SK-N-SH treated with all-trans-retinoic acid at 6 μM for 48 hours (cell line): ENCODE results near the gene PDZD2.

Experiments used
- ARNTL ChIP-seq: fragments of 450-650 bp; formaldehyde crosslinking; IDR thresholded peaks from 2 replicates; pipeline ENCODE4 v1.5.0; 2020; ENCODE audit warnings: low read depth, mild to moderate bottlenecking, moderate library complexity, borderline replicate concordance
- CSDC2 ChIP-seq: fragments of 250-450 bp; sonication (Bioruptor Pico); IDR thresholded peaks from 2 replicates; pipeline ENCODE4 v1.5.0; 2020; ENCODE audit warnings: mild to moderate bottlenecking, moderate library complexity
- GLIS3 ChIP-seq: fragments of 250-450 bp; sonication (Bioruptor Pico); IDR thresholded peaks from 2 replicates; pipeline ENCODE4 v1.5.0; 2020; ENCODE audit warnings: mild to moderate bottlenecking, moderate library complexity
- OSR1 ChIP-seq: fragments of 250-450 bp; sonication (Bioruptor Pico); IDR thresholded peaks from 2 replicates; pipeline ENCODE4 v1.8.0; 2022; ENCODE audit warnings: moderate library complexity, mild to moderate bottlenecking, inconsistent platforms
- RARB ChIP-seq: fragments of 250-450 bp; sonication (Bioruptor Pico); IDR thresholded peaks from 2 replicates; pipeline ENCODE4 v1.8.0; 2021; ENCODE audit warnings: mild to moderate bottlenecking, moderate library complexity
- SNAI2 ChIP-seq: fragments of 250-450 bp; sonication (Bioruptor Pico); IDR thresholded peaks from 2 replicates; pipeline ENCODE4 v1.5.0; 2020; ENCODE audit warnings: mild to moderate bottlenecking, moderate library complexity
- TOX ChIP-seq: fragments of 250-450 bp; sonication (Bioruptor Pico); IDR thresholded peaks from 2 replicates; pipeline ENCODE4 v1.8.0; 2021; ENCODE audit warnings: mild to moderate bottlenecking, moderate library complexity, borderline replicate concordance
- ZC3H10 ChIP-seq: fragments of 250-450 bp; sonication (Bioruptor Pico); IDR thresholded peaks from 2 replicates; pipeline ENCODE4 v1.5.1; 2021; ENCODE audit warnings: mild to moderate bottlenecking, moderate library complexity
- ZFP30 ChIP-seq: fragments of 450-650 bp; formaldehyde crosslinking; IDR thresholded peaks from 2 replicates; pipeline ENCODE4 v1.5.0; 2022; ENCODE audit warnings: mild to moderate bottlenecking, moderate library complexity
- ZNF565 ChIP-seq: fragments of 450-650 bp; formaldehyde crosslinking; conservative IDR thresholded peaks from 2 replicates; pipeline ENCODE4 v1.5.0; 2020; ENCODE audit warnings: low read depth, mild to moderate bottlenecking, moderate library complexity
- ZNF70 ChIP-seq: fragments of 450-650 bp; formaldehyde crosslinking; IDR thresholded peaks from 2 replicates; pipeline ENCODE4 v1.5.0; 2020; ENCODE audit warnings: mild to moderate bottlenecking, moderate library complexity
- TF ChIP-seq, protein P1 (sequence below): fragments of 250-450 bp; sonication (Bioruptor Pico); IDR thresholded peaks from 2 replicates; pipeline ENCODE4 v1.8.0; 2020; ENCODE audit warnings: mild to moderate bottlenecking, moderate library complexity, borderline replicate concordance
- TF ChIP-seq, protein P2 (sequence below): fragments of 250-450 bp; sonication (Bioruptor Pico); IDR thresholded peaks from 2 replicates; pipeline ENCODE4 v1.5.1; 2020; ENCODE audit warnings: low read depth, mild to moderate bottlenecking, moderate library complexity

DNA sequence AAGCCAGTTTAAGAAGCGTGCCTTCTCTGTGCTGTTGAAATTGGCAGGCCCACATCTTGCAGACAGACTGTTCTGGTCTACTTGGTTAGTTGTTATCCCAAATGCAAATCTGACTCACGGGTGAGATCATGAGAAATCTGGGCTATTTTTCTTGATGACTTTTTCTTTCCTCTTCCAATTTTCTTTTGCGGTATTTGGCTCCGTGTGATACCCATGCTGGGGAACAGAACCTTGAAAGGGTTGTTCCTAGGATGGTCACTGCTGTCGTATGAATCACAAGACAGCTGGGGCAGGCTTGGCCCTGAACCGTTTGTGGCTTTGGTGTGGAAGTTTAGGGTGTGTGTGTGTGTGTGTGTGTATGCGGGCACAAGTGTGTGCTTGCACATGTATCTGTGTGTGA is 24.6 kb downstream of the PDZD2 start:
- no peak for TF ChIP-seq ARNTL (CRISPR knock-in tag)
- TF ChIP-seq RARB (CRISPR knock-in tag): no peak
- no peak for TF ChIP-seq GLIS3
- TF ChIP-seq, protein P1, sequence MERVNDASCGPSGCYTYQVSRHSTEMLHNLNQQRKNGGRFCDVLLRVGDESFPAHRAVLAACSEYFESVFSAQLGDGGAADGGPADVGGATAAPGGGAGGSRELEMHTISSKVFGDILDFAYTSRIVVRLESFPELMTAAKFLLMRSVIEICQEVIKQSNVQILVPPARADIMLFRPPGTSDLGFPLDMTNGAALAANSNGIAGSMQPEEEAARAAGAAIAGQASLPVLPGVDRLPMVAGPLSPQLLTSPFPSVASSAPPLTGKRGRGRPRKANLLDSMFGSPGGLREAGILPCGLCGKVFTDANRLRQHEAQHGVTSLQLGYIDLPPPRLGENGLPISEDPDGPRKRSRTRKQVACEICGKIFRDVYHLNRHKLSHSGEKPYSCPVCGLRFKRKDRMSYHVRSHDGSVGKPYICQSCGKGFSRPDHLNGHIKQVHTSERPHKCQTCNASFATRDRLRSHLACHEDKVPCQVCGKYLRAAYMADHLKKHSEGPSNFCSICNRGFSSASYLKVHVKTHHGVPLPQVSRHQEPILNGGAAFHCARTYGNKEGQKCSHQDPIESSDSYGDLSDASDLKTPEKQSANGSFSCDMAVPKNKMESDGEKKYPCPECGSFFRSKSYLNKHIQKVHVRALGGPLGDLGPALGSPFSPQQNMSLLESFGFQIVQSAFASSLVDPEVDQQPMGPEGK (CRISPR knock-in tag): no peak
- no peak for TF ChIP-seq ZFP30 (CRISPR knock-in tag)
- no peak for TF ChIP-seq ZNF565
- no peak for TF ChIP-seq ZC3H10 (CRISPR knock-in tag)
- TF ChIP-seq, protein P2, sequence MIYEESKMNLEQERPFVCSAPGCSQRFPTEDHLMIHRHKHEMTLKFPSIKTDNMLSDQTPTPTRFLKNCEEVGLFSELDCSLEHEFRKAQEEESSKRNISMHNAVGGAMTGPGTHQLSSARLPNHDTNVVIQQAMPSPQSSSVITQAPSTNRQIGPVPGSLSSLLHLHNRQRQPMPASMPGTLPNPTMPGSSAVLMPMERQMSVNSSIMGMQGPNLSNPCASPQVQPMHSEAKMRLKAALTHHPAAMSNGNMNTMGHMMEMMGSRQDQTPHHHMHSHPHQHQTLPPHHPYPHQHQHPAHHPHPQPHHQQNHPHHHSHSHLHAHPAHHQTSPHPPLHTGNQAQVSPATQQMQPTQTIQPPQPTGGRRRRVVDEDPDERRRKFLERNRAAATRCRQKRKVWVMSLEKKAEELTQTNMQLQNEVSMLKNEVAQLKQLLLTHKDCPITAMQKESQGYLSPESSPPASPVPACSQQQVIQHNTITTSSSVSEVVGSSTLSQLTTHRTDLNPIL (CRISPR knock-in tag): no peak
- TF ChIP-seq ZNF70 (CRISPR knock-in tag): no peak
- no peak for TF ChIP-seq OSR1 (CRISPR knock-in tag)
- TF ChIP-seq CSDC2 (CRISPR knock-in tag): no peak
- no peak for TF ChIP-seq TOX (CRISPR knock-in tag)
- no peak for TF ChIP-seq SNAI2
